SK-N-SH treated with all-trans-retinoic acid at 6 μM for 48 hours (cell line): Measurements from ENCODE around the gene SFT2D2.

ENCODE experiments used
- ATAC-seq: fragments of 200-7000 bp; cut with Tn5 transposase; 3 replicates; pipeline ENCODE4 v1.9.1; 2020; ENCODE audit warnings: mild to moderate bottlenecking, moderate library complexity
- ARNTL ChIP-seq: fragments of 450-650 bp; formaldehyde crosslinking; IDR thresholded peaks from 2 replicates; pipeline ENCODE4 v1.5.0; 2020; ENCODE audit warnings: low read depth, mild to moderate bottlenecking, moderate library complexity, borderline replicate concordance
- BACH2 ChIP-seq: fragments of 250-450 bp; sonication (Bioruptor Pico); IDR thresholded peaks from 2 replicates; pipeline ENCODE4 v1.9.0; 2021; ENCODE audit warnings: mild to moderate bottlenecking, borderline replicate concordance
- CREB5 ChIP-seq: fragments of 250-450 bp; sonication (Bioruptor Pico); IDR thresholded peaks from 2 replicates; pipeline ENCODE4 v1.5.1; 2020; ENCODE audit warnings: low read depth, mild to moderate bottlenecking, moderate library complexity
- CSRNP3 ChIP-seq: fragments of 250-450 bp; sonication (Bioruptor Pico); IDR thresholded peaks from 2 replicates; pipeline ENCODE4 v1.5.1; 2021; ENCODE audit warnings: mild to moderate bottlenecking, moderate library complexity
- ESRRG ChIP-seq: fragments of 250-450 bp; sonication (Bioruptor Pico); IDR thresholded peaks from 2 replicates; pipeline ENCODE4 v1.6.1; 2021; ENCODE audit warnings: mild to moderate bottlenecking
- GLIS3 ChIP-seq: fragments of 250-450 bp; sonication (Bioruptor Pico); IDR thresholded peaks from 2 replicates; pipeline ENCODE4 v1.5.0; 2020; ENCODE audit warnings: mild to moderate bottlenecking, moderate library complexity
- OSR1 ChIP-seq: fragments of 250-450 bp; sonication (Bioruptor Pico); IDR thresholded peaks from 2 replicates; pipeline ENCODE4 v1.8.0; 2022; ENCODE audit warnings: moderate library complexity, mild to moderate bottlenecking, inconsistent platforms
- POU6F1 ChIP-seq: fragments of 250-450 bp; sonication (Bioruptor Pico); IDR thresholded peaks from 2 replicates; pipeline ENCODE4 v1.8.0; 2021; ENCODE audit warnings: low read depth, mild to moderate bottlenecking, moderate library complexity, borderline replicate concordance
- PPARA ChIP-seq: fragments of 250-450 bp; sonication (Bioruptor Pico); IDR thresholded peaks from 2 replicates; pipeline ENCODE4 v1.5.0; 2020; ENCODE audit warnings: mild to moderate bottlenecking, borderline replicate concordance
- RARB ChIP-seq: fragments of 250-450 bp; sonication (Bioruptor Pico); IDR thresholded peaks from 2 replicates; pipeline ENCODE4 v1.8.0; 2021; ENCODE audit warnings: mild to moderate bottlenecking, moderate library complexity
- SNAI2 ChIP-seq: fragments of 250-450 bp; sonication (Bioruptor Pico); IDR thresholded peaks from 2 replicates; pipeline ENCODE4 v1.5.0; 2020; ENCODE audit warnings: mild to moderate bottlenecking, moderate library complexity
- TCF4 ChIP-seq: fragments of 250-450 bp; sonication (Bioruptor Pico); IDR thresholded peaks from 2 replicates; pipeline ENCODE4 v1.8.0; 2021; ENCODE audit warnings: mild to moderate bottlenecking, moderate library complexity, borderline replicate concordance
- TOX ChIP-seq: fragments of 250-450 bp; sonication (Bioruptor Pico); IDR thresholded peaks from 2 replicates; pipeline ENCODE4 v1.8.0; 2021; ENCODE audit warnings: mild to moderate bottlenecking, moderate library complexity, borderline replicate concordance
- TSHZ2 ChIP-seq: fragments of 250-450 bp; sonication (Bioruptor Pico); IDR thresholded peaks from 2 replicates; pipeline ENCODE4 v1.5.0; 2020; ENCODE audit warnings: mild to moderate bottlenecking, moderate library complexity
- ZC3H10 ChIP-seq: fragments of 250-450 bp; sonication (Bioruptor Pico); IDR thresholded peaks from 2 replicates; pipeline ENCODE4 v1.5.1; 2021; ENCODE audit warnings: mild to moderate bottlenecking, moderate library complexity
- ZFP3 ChIP-seq: fragments of 250-450 bp; sonication (Bioruptor Pico); IDR thresholded peaks from 2 replicates; pipeline ENCODE4 v1.5.0; 2020; ENCODE audit warnings: mild to moderate bottlenecking, moderate library complexity
- ZNF565 ChIP-seq: fragments of 450-650 bp; formaldehyde crosslinking; conservative IDR thresholded peaks from 2 replicates; pipeline ENCODE4 v1.5.0; 2020; ENCODE audit warnings: low read depth, mild to moderate bottlenecking, moderate library complexity
- ZNF70 ChIP-seq: fragments of 450-650 bp; formaldehyde crosslinking; IDR thresholded peaks from 2 replicates; pipeline ENCODE4 v1.5.0; 2020; ENCODE audit warnings: mild to moderate bottlenecking, moderate library complexity
- ZNF8 ChIP-seq: fragments of 450-650 bp; formaldehyde crosslinking; IDR thresholded peaks from 2 replicates; pipeline ENCODE4 v1.5.0; 2020; ENCODE audit warnings: mild to moderate bottlenecking, moderate library complexity

SFT2D2 gene

GRCh38 chr1:168263130-168263529 lies 37.3 kb downstream of the SFT2D2 start:
- ATAC-seq = no peak
- no peak for TF ChIP-seq SNAI2
- no peak for TF ChIP-seq CSRNP3 (CRISPR knock-in tag)
- no peak for TF ChIP-seq ARNTL (CRISPR knock-in tag)
- TF ChIP-seq PPARA = no peak
- TF ChIP-seq, all 23 proteins: peak for 0

GRCh38 chr1:168264296-168264695 lies 38.5 kb downstream of the SFT2D2 start:
- no peak for ATAC-seq
- TF ChIP-seq ZFP3 (CRISPR knock-in tag) (no peak), PPARA (no peak), GLIS3 (CRISPR knock-in tag) (no peak), CSRNP3 (CRISPR knock-in tag) (no peak), TSHZ2 (CRISPR knock-in tag) (no peak), ZNF8 (CRISPR knock-in tag) (no peak), RARB (CRISPR knock-in tag) (no peak), TCF4 (CRISPR knock-in tag) (no peak), TOX (CRISPR knock-in tag) (no peak), ZNF565 (CRISPR knock-in tag) (no peak)

- TF ChIP-seq RARB (CRISPR knock-in tag) (no peak), POU6F1 (CRISPR knock-in tag) (no peak), ZNF565 (CRISPR knock-in tag) (no peak), ZC3H10 (CRISPR knock-in tag) (no peak), SNAI2 (no peak), TSHZ2 (CRISPR knock-in tag) (no peak), BACH2 (CRISPR knock-in tag) (no peak), ESRRG (CRISPR knock-in tag) (no peak), PPARA (no peak), ZNF70 (no peak), ZNF8 (CRISPR knock-in tag) (no peak), ARNTL (CRISPR knock-in tag) (no peak), OSR1 (CRISPR knock-in tag) (no peak), TCF4 (CRISPR knock-in tag) (no peak), CSRNP3 (CRISPR knock-in tag) (no peak), GLIS3 (CRISPR knock-in tag) (no peak), ZFP3 (CRISPR knock-in tag) (no peak), CREB5 (CRISPR knock-in tag) (no peak)
- ATAC-seq = no peak
Measured at GRCh38 chr1:168265596-168265995, 39.8 kb downstream of the SFT2D2 start.
